ENCODE data around the gene GSC.
"Not testable (repeated sequence)": the region's sequence is repeated elsewhere in the genome, so short reads cannot be mapped to it uniquely, and the experiment has no call there.

- TF ChIP-seq, protein P1, sequence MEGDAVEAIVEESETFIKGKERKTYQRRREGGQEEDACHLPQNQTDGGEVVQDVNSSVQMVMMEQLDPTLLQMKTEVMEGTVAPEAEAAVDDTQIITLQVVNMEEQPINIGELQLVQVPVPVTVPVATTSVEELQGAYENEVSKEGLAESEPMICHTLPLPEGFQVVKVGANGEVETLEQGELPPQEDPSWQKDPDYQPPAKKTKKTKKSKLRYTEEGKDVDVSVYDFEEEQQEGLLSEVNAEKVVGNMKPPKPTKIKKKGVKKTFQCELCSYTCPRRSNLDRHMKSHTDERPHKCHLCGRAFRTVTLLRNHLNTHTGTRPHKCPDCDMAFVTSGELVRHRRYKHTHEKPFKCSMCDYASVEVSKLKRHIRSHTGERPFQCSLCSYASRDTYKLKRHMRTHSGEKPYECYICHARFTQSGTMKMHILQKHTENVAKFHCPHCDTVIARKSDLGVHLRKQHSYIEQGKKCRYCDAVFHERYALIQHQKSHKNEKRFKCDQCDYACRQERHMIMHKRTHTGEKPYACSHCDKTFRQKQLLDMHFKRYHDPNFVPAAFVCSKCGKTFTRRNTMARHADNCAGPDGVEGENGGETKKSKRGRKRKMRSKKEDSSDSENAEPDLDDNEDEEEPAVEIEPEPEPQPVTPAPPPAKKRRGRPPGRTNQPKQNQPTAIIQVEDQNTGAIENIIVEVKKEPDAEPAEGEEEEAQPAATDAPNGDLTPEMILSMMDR (IDR thresholded peaks at IDR 0.05), result not testable (repeated sequence)
- not testable (repeated sequence) for TF ChIP-seq POLR2A (IDR thresholded peaks at IDR 0.05)
Measured at GRCh38 chr14:94726649-94727048, 43.3 kb downstream of the GSC start.

Data from vagina (tissue), 2 donors.